Mammary epithelial cell (primary cell): ENCODE data around the gene CCNK.

ENCODE experiments used
- EZH2 ChIP-seq: IDR thresholded peaks from 2 replicates; pipeline ENCODE4 v1.6.1; 2012; ENCODE audit warnings: low read length, inconsistent platforms, borderline replicate concordance
- TF ChIP-seq, protein P1 (sequence below), 2 donors: IDR thresholded peaks in 1 of 2; conservative IDR thresholded peaks in 1 of 2; 2 replicates each; pipeline ENCODE4 v1.5.1; 2011 to 2012; ENCODE audit warnings: inconsistent platforms in 2 of 2, low read length in 2 of 2, mild to moderate bottlenecking in 2 of 2, control low read depth in 1 of 2, low read depth in 1 of 2; ENCODE audit not compliant: insufficient read depth in 1 of 2; ENCODE audit errors: extremely low read depth in 1 of 2

DNA sequence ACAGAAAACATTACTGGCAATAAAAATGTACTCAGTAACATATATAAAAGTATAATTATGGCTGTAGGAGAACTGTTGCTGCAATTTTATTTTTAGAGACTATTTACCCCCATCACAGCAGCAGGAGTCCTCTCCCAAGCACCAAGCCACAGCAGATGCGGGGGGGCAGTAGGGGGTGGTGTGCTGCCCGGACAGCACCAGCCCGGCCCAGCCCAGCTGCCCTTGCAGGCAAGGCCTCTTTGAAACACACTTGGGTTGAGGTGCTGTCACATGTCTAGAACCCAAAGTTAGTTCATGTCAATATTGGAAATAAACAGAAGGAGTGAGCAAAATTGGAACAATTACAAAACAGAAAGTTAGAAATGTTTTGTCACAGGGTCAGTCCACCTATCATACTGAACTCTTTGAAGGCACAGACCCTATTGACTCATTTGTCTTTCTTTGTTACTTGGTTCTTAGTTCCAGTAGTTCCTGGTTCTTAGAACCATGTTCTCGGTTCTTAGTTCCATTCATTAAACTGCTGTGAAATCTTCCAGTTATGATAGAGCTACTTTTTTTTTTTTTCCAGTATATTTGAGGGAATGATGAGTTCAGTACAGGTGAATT lies 22.7 kb downstream of the CCNK start:
- TF ChIP-seq, protein P1, sequence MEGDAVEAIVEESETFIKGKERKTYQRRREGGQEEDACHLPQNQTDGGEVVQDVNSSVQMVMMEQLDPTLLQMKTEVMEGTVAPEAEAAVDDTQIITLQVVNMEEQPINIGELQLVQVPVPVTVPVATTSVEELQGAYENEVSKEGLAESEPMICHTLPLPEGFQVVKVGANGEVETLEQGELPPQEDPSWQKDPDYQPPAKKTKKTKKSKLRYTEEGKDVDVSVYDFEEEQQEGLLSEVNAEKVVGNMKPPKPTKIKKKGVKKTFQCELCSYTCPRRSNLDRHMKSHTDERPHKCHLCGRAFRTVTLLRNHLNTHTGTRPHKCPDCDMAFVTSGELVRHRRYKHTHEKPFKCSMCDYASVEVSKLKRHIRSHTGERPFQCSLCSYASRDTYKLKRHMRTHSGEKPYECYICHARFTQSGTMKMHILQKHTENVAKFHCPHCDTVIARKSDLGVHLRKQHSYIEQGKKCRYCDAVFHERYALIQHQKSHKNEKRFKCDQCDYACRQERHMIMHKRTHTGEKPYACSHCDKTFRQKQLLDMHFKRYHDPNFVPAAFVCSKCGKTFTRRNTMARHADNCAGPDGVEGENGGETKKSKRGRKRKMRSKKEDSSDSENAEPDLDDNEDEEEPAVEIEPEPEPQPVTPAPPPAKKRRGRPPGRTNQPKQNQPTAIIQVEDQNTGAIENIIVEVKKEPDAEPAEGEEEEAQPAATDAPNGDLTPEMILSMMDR (conservative IDR thresholded peaks at IDR 0.05 in 1 of 2, IDR thresholded peaks at IDR 0.05 in 1 of 2; ENCODE audit: extremely low read depth in 1 of 2, insufficient read depth in 1 of 2, low read depth in 1 of 2, low read length in 2 of 2): no peak
- TF ChIP-seq EZH2: no peak
